GM23338 (cell line): Measurements from ENCODE around the gene GLI3. TPM values are rescaled to one million over a fixed set of nuclear protein-coding genes. Genes with fewer than 3 reads are reported as not detected.

Experiments
- ATAC-seq: fragments of 200-7000 bp; cut with Tn5 transposase; 3 replicates; pipeline ENCODE4 v1.9.1; 2020
- DNase-seq: peaks from one replicate; pipeline ENCODE4 v3.0.0-alpha.2; 2015; ENCODE audit warnings: low spot score
- H2AFZ ChIP-seq: fragments of 200-600 bp; sonication (generic); 2 replicates; pipeline ENCODE4 v1.8.0; 2016; ENCODE audit warnings: antibody characterized with exemption, mild to moderate bottlenecking, moderate library complexity
- H3F3A ChIP-seq: fragments of 200-600 bp; sonication (generic); replicated peaks from 2 replicates; pipeline ENCODE4 v1.8.0; 2017; ENCODE audit warnings: antibody characterized with exemption, mixed run types, low read depth
- H3K27ac ChIP-seq: fragments of 200-600 bp; sonication (generic); 2 replicates; pipeline ENCODE4 v1.6.1; 2016; ENCODE audit warnings: low read depth
- H3K27me3 ChIP-seq: fragments of 200-600 bp; sonication (generic); 2 replicates; pipeline ENCODE4 v1.8.0; 2016; ENCODE audit warnings: mild to moderate bottlenecking, mixed run types, moderate library complexity; ENCODE audit not compliant: insufficient read depth
- H3K36me3 ChIP-seq: fragments of 200-600 bp; sonication (generic); 2 replicates; pipeline ENCODE4 v1.8.0; 2016; ENCODE audit warnings: mild to moderate bottlenecking; ENCODE audit not compliant: insufficient read depth
- H3K4me1 ChIP-seq: fragments of 200-600 bp; sonication (generic); 2 replicates; pipeline ENCODE4 v1.8.0; 2016; ENCODE audit warnings: mild to moderate bottlenecking, moderate library complexity; ENCODE audit not compliant: insufficient read depth
- H3K4me2 ChIP-seq: fragments of 200-600 bp; sonication (generic); 2 replicates; pipeline ENCODE4 v1.7.1; 2017; ENCODE audit warnings: mixed run types
- H3K4me3 ChIP-seq: fragments of 200-600 bp; sonication (generic); 2 replicates; pipeline ENCODE4 v1.6.1; 2016; ENCODE audit warnings: mixed run types
- H3K79me2 ChIP-seq: fragments of 200-600 bp; sonication (generic); replicated peaks from 2 replicates; pipeline ENCODE4 v1.8.0; 2017; ENCODE audit warnings: mild to moderate bottlenecking; ENCODE audit not compliant: insufficient read depth
- H3K9me2 ChIP-seq: fragments of 200-600 bp; sonication (generic); 2 replicates; pipeline ENCODE4 v1.8.0; 2017; ENCODE audit not compliant: insufficient read depth
- H4K20me1 ChIP-seq: fragments of 200-600 bp; sonication (generic); replicated peaks from 2 replicates; pipeline ENCODE4 v1.8.0; 2017; ENCODE audit warnings: mild to moderate bottlenecking; ENCODE audit not compliant: insufficient read depth
- H3K27ac Mint-ChIP-seq: 2 replicates; pipeline ENCODE4 v1.8.0; 2020; ENCODE audit warnings: inconsistent platforms, mild to moderate bottlenecking, moderate library complexity, mixed read lengths
- H3K27me3 Mint-ChIP-seq: 3 replicates; pipeline ENCODE4 v1.8.0; 2022; ENCODE audit warnings: low read depth, mild to moderate bottlenecking, moderate library complexity, mixed read lengths, inconsistent platforms; ENCODE audit not compliant: insufficient read depth, poor library complexity
- H3K36me3 Mint-ChIP-seq: 3 replicates; pipeline ENCODE4 v1.8.0; 2021; ENCODE audit warnings: low read depth, mild to moderate bottlenecking, inconsistent platforms, moderate library complexity, mixed read lengths
- H3K4me1 Mint-ChIP-seq: 3 replicates; pipeline ENCODE4 v1.8.0; 2020; ENCODE audit warnings: mild to moderate bottlenecking, inconsistent platforms, mixed read lengths
- H3K4me3 Mint-ChIP-seq: 3 replicates; pipeline ENCODE4 v1.8.0; 2021; ENCODE audit warnings: moderate library complexity, mild to moderate bottlenecking, inconsistent platforms, mixed read lengths
- H3K9me3 Mint-ChIP-seq: 3 replicates; pipeline ENCODE4 v1.8.0; 2020; ENCODE audit warnings: moderate library complexity, mild to moderate bottlenecking, inconsistent platforms, mixed read lengths
- CREB1 ChIP-seq: fragments of 250-450 bp; sonication (Bioruptor Pico); IDR thresholded peaks from 2 replicates; pipeline ENCODE4 v1.5.0; 2020; ENCODE audit warnings: low read depth, mild to moderate bottlenecking, moderate library complexity
- ETS1 ChIP-seq: IDR thresholded peaks from 2 replicates; pipeline ENCODE4 v1.6.1; 2016; ENCODE audit warnings: antibody characterized with exemption
- EZH2 ChIP-seq: fragments of 200-600 bp; sonication (generic); IDR thresholded peaks from one replicate; pipeline ENCODE4 v1.8.0; 2017; ENCODE audit warnings: antibody characterized with exemption, mild to moderate bottlenecking, low read depth; ENCODE audit not compliant: unreplicated experiment
- EZH2phosphoT487 ChIP-seq: fragments of 200-600 bp; sonication (generic); IDR thresholded peaks from one replicate; pipeline ENCODE4 v1.8.1; 2018; ENCODE audit warnings: antibody characterized with exemption; ENCODE audit not compliant: unreplicated experiment
- JUNB ChIP-seq: IDR thresholded peaks from one replicate; pipeline ENCODE4 v1.6.1; 2016; ENCODE audit warnings: antibody characterized with exemption; ENCODE audit not compliant: unreplicated experiment
- NANOG ChIP-seq: IDR thresholded peaks from 2 replicates; pipeline ENCODE4 v1.6.1; 2016; ENCODE audit warnings: antibody characterized with exemption, borderline replicate concordance
- POLR2AphosphoS5 ChIP-seq: IDR thresholded peaks from 2 replicates; pipeline ENCODE4 v1.6.1; 2016; ENCODE audit warnings: antibody characterized with exemption, low read depth
- REST ChIP-seq: IDR thresholded peaks from one replicate; pipeline ENCODE4 v1.6.1; 2018; ENCODE audit warnings: antibody characterized with exemption; ENCODE audit not compliant: unreplicated experiment
- STAT1 ChIP-seq: IDR thresholded peaks from one replicate; pipeline ENCODE4 v1.6.1; 2016; ENCODE audit warnings: antibody characterized with exemption; ENCODE audit not compliant: unreplicated experiment
- ZNF114 ChIP-seq: fragments of 250-450 bp; sonication (Bioruptor Pico); IDR thresholded peaks from 2 replicates; pipeline ENCODE4 v1.5.0; 2020; ENCODE audit warnings: mild to moderate bottlenecking, moderate library complexity
- ZNF331 ChIP-seq: fragments of 250-450 bp; sonication (Bioruptor Pico); IDR thresholded peaks from 2 replicates; pipeline ENCODE4 v1.5.0; 2020; ENCODE audit warnings: low read depth, mild to moderate bottlenecking, moderate library complexity
- polyA plus RNA-seq: library from polyadenylated mRNA; unstranded; fragments of >200 nt; fragmentation: Nextera tagmentation; extraction: Ambion mirVana; gene quantifications from 2 replicates; pipeline ENCODE4 v1.2.1, GENCODE V29; 2016
- total RNA-seq: library from RNA; depleted of rRNA; stranded (reverse); fragments of >200 nt; shearing (Covaris generic); gene quantifications from 2 replicates; pipeline ENCODE4 v1.2.3, GENCODE V29; 2014
- TF ChIP-seq, protein P1 (sequence below): fragments of 250-450 bp; sonication (Bioruptor Pico); IDR thresholded peaks from 2 replicates; pipeline ENCODE4 v1.5.0; 2020; ENCODE audit warnings: mild to moderate bottlenecking, moderate library complexity
- TF ChIP-seq, protein P2 (sequence below), 2 experiments: fragments of 200-600 bp in 1 of 2; sonication (generic) in 1 of 2; conservative IDR thresholded peaks; 2 replicates each; pipeline versions ENCODE4 v1.5.1 to v1.6.1; 2016 to 2017; ENCODE audit warnings: antibody characterized with exemption in 2 of 2, low read depth in 2 of 2, mild to moderate bottlenecking in 2 of 2, moderate library complexity in 1 of 2

GLI3 gene
- total and polyA plus RNA-seq, 2 experiments from 2014 or later = 16.1 to 17.9 TPM

GRCh38 chr7:41915871-41916270, 321.1 kb downstream of the GLI3 start:
- H3K27ac ChIP-seq = no peak overlapping the region
- no peak overlapping the region for H2AFZ ChIP-seq
- no peaks in the 10 kb centered on the region for H3K79me2 ChIP-seq
- Mint-ChIP-seq H3K4me3 (no peak overlapping the region), H3K4me1 (no peaks in the 10 kb centered on the region), H3K9me3 (no peaks in the 10 kb centered on the region), H3K36me3 (no peaks in the 10 kb centered on the region), H3K27ac (no peak overlapping the region), H3K27me3 (no peaks in the 10 kb centered on the region)
- no peak for DNase-seq
- no peaks in the 10 kb centered on the region for H3K4me1 ChIP-seq
- no peak for TF ChIP-seq REST
- TF ChIP-seq, protein P1, sequence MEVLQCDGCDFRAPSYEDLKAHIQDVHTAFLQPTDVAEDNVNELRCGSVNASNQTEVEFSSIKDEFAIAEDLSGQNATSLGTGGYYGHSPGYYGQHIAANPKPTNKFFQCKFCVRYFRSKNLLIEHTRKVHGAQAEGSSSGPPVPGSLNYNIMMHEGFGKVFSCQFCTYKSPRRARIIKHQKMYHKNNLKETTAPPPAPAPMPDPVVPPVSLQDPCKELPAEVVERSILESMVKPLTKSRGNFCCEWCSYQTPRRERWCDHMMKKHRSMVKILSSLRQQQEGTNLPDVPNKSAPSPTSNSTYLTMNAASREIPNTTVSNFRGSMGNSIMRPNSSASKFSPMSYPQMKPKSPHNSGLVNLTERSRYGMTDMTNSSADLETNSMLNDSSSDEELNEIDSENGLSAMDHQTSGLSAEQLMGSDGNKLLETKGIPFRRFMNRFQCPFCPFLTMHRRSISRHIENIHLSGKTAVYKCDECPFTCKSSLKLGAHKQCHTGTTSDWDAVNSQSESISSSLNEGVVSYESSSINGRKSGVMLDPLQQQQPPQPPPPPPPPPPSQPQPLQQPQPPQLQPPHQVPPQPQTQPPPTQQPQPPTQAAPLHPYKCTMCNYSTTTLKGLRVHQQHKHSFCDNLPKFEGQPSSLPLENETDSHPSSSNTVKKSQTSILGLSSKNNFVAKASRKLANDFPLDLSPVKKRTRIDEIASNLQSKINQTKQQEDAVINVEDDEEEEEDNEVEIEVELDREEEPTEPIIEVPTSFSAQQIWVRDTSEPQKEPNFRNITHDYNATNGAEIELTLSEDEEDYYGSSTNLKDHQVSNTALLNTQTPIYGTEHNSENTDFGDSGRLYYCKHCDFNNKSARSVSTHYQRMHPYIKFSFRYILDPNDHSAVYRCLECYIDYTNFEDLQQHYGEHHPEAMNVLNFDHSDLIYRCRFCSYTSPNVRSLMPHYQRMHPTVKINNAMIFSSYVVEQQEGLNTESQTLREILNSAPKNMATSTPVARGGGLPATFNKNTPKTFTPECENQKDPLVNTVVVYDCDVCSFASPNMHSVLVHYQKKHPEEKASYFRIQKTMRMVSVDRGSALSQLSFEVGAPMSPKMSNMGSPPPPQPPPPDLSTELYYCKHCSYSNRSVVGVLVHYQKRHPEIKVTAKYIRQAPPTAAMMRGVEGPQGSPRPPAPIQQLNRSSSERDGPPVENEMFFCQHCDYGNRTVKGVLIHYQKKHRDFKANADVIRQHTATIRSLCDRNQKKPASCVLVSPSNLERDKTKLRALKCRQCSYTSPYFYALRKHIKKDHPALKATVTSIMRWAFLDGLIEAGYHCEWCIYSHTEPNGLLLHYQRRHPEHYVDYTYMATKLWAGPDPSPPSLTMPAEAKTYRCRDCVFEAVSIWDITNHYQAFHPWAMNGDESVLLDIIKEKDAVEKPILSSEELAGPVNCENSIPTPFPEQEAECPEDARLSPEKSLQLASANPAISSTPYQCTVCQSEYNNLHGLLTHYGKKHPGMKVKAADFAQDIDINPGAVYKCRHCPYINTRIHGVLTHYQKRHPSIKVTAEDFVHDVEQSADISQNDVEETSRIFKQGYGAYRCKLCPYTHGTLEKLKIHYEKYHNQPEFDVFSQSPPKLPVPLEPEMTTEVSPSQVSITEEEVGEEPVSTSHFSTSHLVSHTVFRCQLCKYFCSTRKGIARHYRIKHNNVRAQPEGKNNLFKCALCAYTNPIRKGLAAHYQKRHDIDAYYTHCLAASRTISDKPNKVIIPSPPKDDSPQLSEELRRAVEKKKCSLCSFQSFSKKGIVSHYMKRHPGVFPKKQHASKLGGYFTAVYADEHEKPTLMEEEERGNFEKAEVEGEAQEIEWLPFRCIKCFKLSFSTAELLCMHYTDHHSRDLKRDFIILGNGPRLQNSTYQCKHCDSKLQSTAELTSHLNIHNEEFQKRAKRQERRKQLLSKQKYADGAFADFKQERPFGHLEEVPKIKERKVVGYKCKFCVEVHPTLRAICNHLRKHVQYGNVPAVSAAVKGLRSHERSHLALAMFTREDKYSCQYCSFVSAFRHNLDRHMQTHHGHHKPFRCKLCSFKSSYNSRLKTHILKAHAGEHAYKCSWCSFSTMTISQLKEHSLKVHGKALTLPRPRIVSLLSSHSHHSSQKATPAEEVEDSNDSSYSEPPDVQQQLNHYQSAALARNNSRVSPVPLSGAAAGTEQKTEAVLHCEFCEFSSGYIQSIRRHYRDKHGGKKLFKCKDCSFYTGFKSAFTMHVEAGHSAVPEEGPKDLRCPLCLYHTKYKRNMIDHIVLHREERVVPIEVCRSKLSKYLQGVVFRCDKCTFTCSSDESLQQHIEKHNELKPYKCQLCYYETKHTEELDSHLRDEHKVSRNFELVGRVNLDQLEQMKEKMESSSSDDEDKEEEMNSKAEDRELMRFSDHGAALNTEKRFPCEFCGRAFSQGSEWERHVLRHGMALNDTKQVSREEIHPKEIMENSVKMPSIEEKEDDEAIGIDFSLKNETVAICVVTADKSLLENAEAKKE (CRISPR knock-in tag) = no peak
- no peak for TF ChIP-seq ZNF114
- no peak for TF ChIP-seq STAT1
- no peak for TF ChIP-seq EZH2phosphoT487
- no peak for TF ChIP-seq EZH2
- TF ChIP-seq NANOG = no peak
- TF ChIP-seq, protein P2, sequence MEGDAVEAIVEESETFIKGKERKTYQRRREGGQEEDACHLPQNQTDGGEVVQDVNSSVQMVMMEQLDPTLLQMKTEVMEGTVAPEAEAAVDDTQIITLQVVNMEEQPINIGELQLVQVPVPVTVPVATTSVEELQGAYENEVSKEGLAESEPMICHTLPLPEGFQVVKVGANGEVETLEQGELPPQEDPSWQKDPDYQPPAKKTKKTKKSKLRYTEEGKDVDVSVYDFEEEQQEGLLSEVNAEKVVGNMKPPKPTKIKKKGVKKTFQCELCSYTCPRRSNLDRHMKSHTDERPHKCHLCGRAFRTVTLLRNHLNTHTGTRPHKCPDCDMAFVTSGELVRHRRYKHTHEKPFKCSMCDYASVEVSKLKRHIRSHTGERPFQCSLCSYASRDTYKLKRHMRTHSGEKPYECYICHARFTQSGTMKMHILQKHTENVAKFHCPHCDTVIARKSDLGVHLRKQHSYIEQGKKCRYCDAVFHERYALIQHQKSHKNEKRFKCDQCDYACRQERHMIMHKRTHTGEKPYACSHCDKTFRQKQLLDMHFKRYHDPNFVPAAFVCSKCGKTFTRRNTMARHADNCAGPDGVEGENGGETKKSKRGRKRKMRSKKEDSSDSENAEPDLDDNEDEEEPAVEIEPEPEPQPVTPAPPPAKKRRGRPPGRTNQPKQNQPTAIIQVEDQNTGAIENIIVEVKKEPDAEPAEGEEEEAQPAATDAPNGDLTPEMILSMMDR (conservative IDR thresholded peaks at IDR 0.05; ENCODE audit: low read depth in 2 of 2) = no peak
- TF ChIP-seq JUNB = no peak
- TF ChIP-seq ETS1 = no peak
- TF ChIP-seq POLR2AphosphoS5 = no peak
- no peak for TF ChIP-seq CREB1 (CRISPR knock-in tag)
- no peak for TF ChIP-seq ZNF331 (CRISPR knock-in tag)
- H3K27me3 ChIP-seq = no peaks in the 10 kb centered on the region
- no peak for ATAC-seq
- H3K4me2 ChIP-seq = no peak overlapping the region
- no peaks in the 10 kb centered on the region for H3F3A ChIP-seq
- H3K4me3 ChIP-seq = no peak overlapping the region
- H4K20me1 ChIP-seq = no peaks in the 10 kb centered on the region
- peaks cover 19% of the 10 kb centered on the region; the same call in 1 of the 2 replicates for H3K9me2 ChIP-seq
- no peaks in the 10 kb centered on the region for H3K36me3 ChIP-seq
